A673 (cell line): ENCODE results near the gene ARHGDIB. TPM values are rescaled to one million over a fixed set of nuclear protein-coding genes. Genes with fewer than 3 reads are reported as not detected.

Experiments
- BruUV-seq: library from RNA; stranded (reverse); fragments of 400-500 nt; replicated peaks from 2 replicates; lab custom pipeline; 2021; lab: Mats Ljungman, UMichigan
- CTCF ChIA-PET: fragments of 300-600 bp; sonication (Branson Sonifier 250); formaldehyde crosslinking; loops from one replicate; lab custom pipeline; 2022; ENCODE audit warnings: antibody characterized with exemption; lab: Charles Lee
- POLR2A ChIA-PET: fragments of 300-600 bp; sonication (Branson Sonifier 250); formaldehyde crosslinking; loops from one replicate; lab custom pipeline; 2022; ENCODE audit warnings: antibody characterized with exemption; ENCODE audit not compliant: low non-redundant PET; lab: Charles Lee
- DNase-seq: peaks from one replicate; pipeline ENCODE4 v3.0.0-alpha.2; 2015; ENCODE audit warnings: low spot score
- H3K27ac ChIP-seq: fragments of 200-600 bp; sonication (generic); 2 replicates; pipeline ENCODE4 v1.5.1; 2016; ENCODE audit warnings: mixed run types, low read depth, mild to moderate bottlenecking, mixed read lengths, antibody characterized with exemption, low read length; ENCODE audit not compliant: poor library complexity, severe bottlenecking
- H3K27me3 ChIP-seq: fragments of 200-600 bp; sonication (generic); replicated peaks from 2 replicates; pipeline ENCODE4 v1.6.1; 2017; ENCODE audit warnings: mixed run types, low read depth, mild to moderate bottlenecking, mixed read lengths, antibody characterized with exemption, low read length; ENCODE audit not compliant: insufficient read depth, poor library complexity
- H3K36me3 ChIP-seq: fragments of 200-600 bp; sonication (generic); 2 replicates; pipeline ENCODE4 v1.6.1; 2016; ENCODE audit warnings: mixed run types, mild to moderate bottlenecking, mixed read lengths, antibody characterized with exemption, low read length; ENCODE audit not compliant: insufficient read depth, poor library complexity, severe bottlenecking
- H3K4me1 ChIP-seq: fragments of 200-600 bp; sonication (generic); 2 replicates; pipeline ENCODE4 v1.6.1; 2017; ENCODE audit warnings: mixed run types, mild to moderate bottlenecking, mixed read lengths, antibody characterized with exemption, low read length; ENCODE audit not compliant: insufficient read depth, poor library complexity, severe bottlenecking
- H3K4me3 ChIP-seq: fragments of 200-600 bp; sonication (generic); 2 replicates; pipeline ENCODE4 v1.5.1; 2016; ENCODE audit warnings: low read depth, mixed run types, mild to moderate bottlenecking, mixed read lengths, low read length; ENCODE audit not compliant: poor library complexity, severe bottlenecking
- H3K9me3 ChIP-seq: fragments of 200-600 bp; sonication (generic); 2 replicates; pipeline ENCODE4 v1.6.1; 2016; ENCODE audit warnings: mixed run types, low read depth, mild to moderate bottlenecking, mixed read lengths, antibody characterized with exemption, low read length; ENCODE audit not compliant: poor library complexity, severe bottlenecking
- CTCF ChIP-seq: fragments of 300-800, 200-600 bp; sonication (generic); conservative IDR thresholded peaks from 2 replicates; pipeline ENCODE4 v1.5.1; 2017; ENCODE audit warnings: low read depth, mild to moderate bottlenecking, antibody characterized with exemption, low read length, moderate library complexity, mixed read lengths
- EZH2 ChIP-seq: fragments of 200-600 bp; sonication (generic); IDR thresholded peaks from 2 replicates; pipeline ENCODE4 v1.6.1; 2017; ENCODE audit warnings: borderline replicate concordance, low read depth, mild to moderate bottlenecking, mixed read lengths, antibody characterized with exemption, low read length; ENCODE audit not compliant: poor library complexity, severe bottlenecking
- intact Hi-C: fragments of 100-400 bp; cut with micrococcal nuclease; formaldehyde crosslinking; loops from one replicate; pipeline ENCODE4 v1.10.0; 2022; ENCODE audit not compliant: unreplicated experiment
- total RNA-seq: library from RNA; stranded (reverse); gene quantifications from 2 replicates; pipeline ENCODE4 v1.2.3, GENCODE V29; 2021

ARHGDIB gene
- total RNA-seq, 1 experiment from 2014 or later, result 122 TPM

DNA sequence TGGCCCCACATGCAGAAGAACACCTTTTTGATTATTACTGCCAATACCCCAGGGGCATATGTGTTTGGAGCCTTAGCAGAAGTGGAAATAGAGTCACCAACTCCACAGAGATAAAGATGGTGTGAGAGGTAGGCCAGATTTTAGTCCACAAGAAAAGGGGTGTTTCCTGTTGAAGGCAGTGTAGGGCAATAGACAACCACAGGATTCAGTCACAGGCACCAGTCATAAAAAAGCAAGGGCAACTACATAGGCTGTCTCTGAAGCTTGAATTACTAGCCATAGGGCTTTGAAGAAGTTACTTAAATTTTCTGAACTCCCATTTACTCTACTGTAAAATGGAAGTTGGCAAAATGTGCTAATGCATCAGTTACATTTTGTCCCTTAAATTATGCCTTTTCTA is 41.9 kb downstream of the ARHGDIB start:
- TF ChIP-seq CTCF (no peak), EZH2 (no peak)
- intact Hi-C loops, result no loop called here
- Histone ChIP-seq H3K9me3 (no peaks in the 10 kb centered on the region), H3K4me1 (no peaks in the 10 kb centered on the region), H3K36me3 (no peaks in the 10 kb centered on the region), H3K27me3 (no peaks in the 10 kb centered on the region), H3K27ac (no peak overlapping the region), H3K4me3 (no peak overlapping the region)
- CTCF ChIA-PET, result interaction anchor here (0.6 kb wide), 1 partner anchor 185 kb away, joined by 7 read pairs; no protein-coding TSS in a partner anchor
- no TSS peak for BruUV-seq
- no peak for DNase-seq
- POLR2A ChIA-PET, result no interaction called here

DNA sequence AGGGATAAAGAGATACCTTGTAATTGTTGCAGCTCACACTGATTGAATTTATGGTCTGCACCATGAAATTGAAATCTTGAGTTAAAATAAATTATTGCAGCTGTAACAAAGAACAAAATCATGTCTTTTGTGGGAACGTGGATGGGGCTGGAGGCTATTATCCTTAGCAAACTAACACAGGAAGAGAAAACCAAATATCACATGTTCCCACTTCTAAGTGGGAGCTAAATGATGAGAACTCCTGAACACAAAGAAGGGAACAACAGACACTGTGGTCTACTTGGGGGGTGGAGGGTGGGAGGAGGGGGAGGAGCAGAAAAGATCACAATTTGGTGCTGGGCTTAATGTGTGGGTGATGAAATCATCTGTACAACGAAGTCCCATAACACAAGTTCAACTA is 45.7 kb downstream of the ARHGDIB start:
- no peaks in the 10 kb centered on the region for H3K4me1 ChIP-seq
- POLR2A ChIA-PET, result no interaction called here
- no peak overlapping the region for H3K4me3 ChIP-seq
- BruUV-seq, result no TSS peak
- CTCF ChIA-PET, result no interaction called here
- no peak for DNase-seq
- no peaks in the 10 kb centered on the region for H3K9me3 ChIP-seq
- no peaks in the 10 kb centered on the region for H3K27me3 ChIP-seq
- H3K27ac ChIP-seq, result no peak overlapping the region
- intact Hi-C loops, result no loop called here
- no peaks in the 10 kb centered on the region for H3K36me3 ChIP-seq
- TF ChIP-seq EZH2 (no peak), CTCF (no peak)

- no TSS peak for BruUV-seq
- CTCF ChIA-PET, result no interaction called here
Measured at GRCh38 chr12:14913381-14913781, 48.0 kb downstream of the ARHGDIB start.

More at GRCh38 chr12:14913381-14913781, 48.0 kb downstream of the ARHGDIB start:
- POLR2A ChIA-PET, result no interaction called here
- Histone ChIP-seq H3K9me3 (no peaks in the 10 kb centered on the region), H3K4me3 (no peak overlapping the region), H3K27me3 (no peaks in the 10 kb centered on the region), H3K27ac (no peak overlapping the region), H3K36me3 (no peaks in the 10 kb centered on the region), H3K4me1 (no peaks in the 10 kb centered on the region)
- no peak for DNase-seq
- intact Hi-C loops, result no loop called here
- TF ChIP-seq EZH2 (no peak), CTCF (no peak)
